GM21737 (cell line): ENCODE data around the gene ARAP1.

Experiments used
- ATAC-seq: cut with Tn5 transposase; IDR thresholded peaks from one replicate; pipeline ENCODE4 v1.9.1; 2021; ENCODE audit warnings: mild to moderate bottlenecking, moderate library complexity; ENCODE audit not compliant: unreplicated experiment

Gene ARAP1

GRCh38 chr11:72780296-72781062 lies 28.3 kb upstream of the ARAP1 start:
- ATAC-seq = no peak

GRCh38 chr11:72779495-72780128 lies 27.4 kb upstream of the ARAP1 start:
- ATAC-seq = no peak

- no peak for ATAC-seq
Measured at GRCh38 chr11:72778535-72779494, 26.6 kb upstream of the ARAP1 start.

GRCh38 chr11:72777755-72778278 lies 25.6 kb upstream of the ARAP1 start:
- no peak for ATAC-seq

GRCh38 chr11:72776844-72777754 lies 24.9 kb upstream of the ARAP1 start:
- no peak for ATAC-seq

- ATAC-seq = no peak
Measured at GRCh38 chr11:72776117-72776843, 24.1 kb upstream of the ARAP1 start.

GRCh38 chr11:72775288-72776110 lies 23.3 kb upstream of the ARAP1 start:
- ATAC-seq = no peak

GRCh38 chr11:72774499-72774898 lies 22.3 kb upstream of the ARAP1 start:
- ATAC-seq = no peak

- no peak for ATAC-seq
Measured at GRCh38 chr11:72773696-72774095, 21.5 kb upstream of the ARAP1 start.

- no peak for ATAC-seq
Measured at GRCh38 chr11:72773291-72773690, 21.1 kb upstream of the ARAP1 start.

GRCh38 chr11:72772059-72772458 lies 19.9 kb upstream of the ARAP1 start:
- no peak for ATAC-seq

- ATAC-seq = no peak
Measured at GRCh38 chr11:72771507-72771906, 19.3 kb upstream of the ARAP1 start.

GRCh38 chr11:72770799-72771198 lies 18.6 kb upstream of the ARAP1 start:
- no peak for ATAC-seq

- ATAC-seq = no peak
Measured at GRCh38 chr11:72769680-72770079, 17.5 kb upstream of the ARAP1 start.

GRCh38 chr11:72768581-72768980 lies 16.4 kb upstream of the ARAP1 start:
- no peak for ATAC-seq

GRCh38 chr11:72767203-72768062 lies 15.2 kb upstream of the ARAP1 start:
- ATAC-seq = no peak

- ATAC-seq = no peak
Measured at GRCh38 chr11:72766152-72766902, 14.1 kb upstream of the ARAP1 start.
